ENCODE data around the gene CUZD1.

GRCh38 chr10:122829454-122829853 is 16.2 kb downstream of the CUZD1 start:
- TF ChIP-seq REST (IDR thresholded peaks at IDR 0.05; ENCODE audit: insufficient read depth in 1 of 2, low read depth in 2 of 2, low read length in 2 of 2) (no peak), SIN3A (IDR thresholded peaks at IDR 0.05; ENCODE audit: borderline replicate concordance, insufficient read depth, low read length) (no peak), POLR2AphosphoS5 (IDR thresholded peaks at IDR 0.05; ENCODE audit: low read depth, low read length) (no peak), TAF1 (IDR thresholded peaks at IDR 0.05; ENCODE audit: borderline replicate concordance, insufficient read depth, low read length) (no peak)
